Endodermal cell (in vitro differentiated cells): ENCODE data around the gene CTDSP1. TPM values are rescaled to one million over a fixed set of nuclear protein-coding genes. Genes with fewer than 3 reads are reported as not detected.

Experiments used
- DNase-seq: peaks from one replicate; pipeline ENCODE4 v3.0.0-alpha.2; 2017
- H3K27ac ChIP-seq: 2 replicates; pipeline ENCODE4 v1.5.1; 2013; ENCODE audit warnings: mild to moderate bottlenecking, low read depth, low read length, moderate library complexity
- H3K27me3 ChIP-seq: 2 replicates; pipeline ENCODE4 v1.6.1; 2013; ENCODE audit warnings: mild to moderate bottlenecking, low read length, moderate library complexity; ENCODE audit not compliant: insufficient read depth, control insufficient read depth, poor library complexity, severe bottlenecking
- H3K36me3 ChIP-seq: 2 replicates; pipeline ENCODE4 v1.7.0; 2013; ENCODE audit warnings: mild to moderate bottlenecking, low read length, moderate library complexity; ENCODE audit not compliant: control insufficient read depth, insufficient read depth
- H3K4me1 ChIP-seq: one replicate; pipeline ENCODE4 v1.7.0; 2013; ENCODE audit warnings: low read length; ENCODE audit not compliant: control insufficient read depth, insufficient read depth
- H3K4me3 ChIP-seq: 2 replicates; pipeline ENCODE4 v1.5.1; 2013; ENCODE audit warnings: mild to moderate bottlenecking, low read length, moderate library complexity
- H3K9ac ChIP-seq: 2 replicates; pipeline ENCODE4 v1.6.1; 2013; ENCODE audit warnings: mild to moderate bottlenecking, low read length, moderate library complexity; ENCODE audit not compliant: poor library complexity, severe bottlenecking; ENCODE audit errors: extremely low read depth
- H3K9me3 ChIP-seq: 2 replicates; pipeline ENCODE4 v1.6.1; 2013; ENCODE audit warnings: mild to moderate bottlenecking, low read length, moderate library complexity; ENCODE audit not compliant: control insufficient read depth
- H3K27ac Mint-ChIP-seq: 2 replicates; pipeline ENCODE4 v1.8.0; 2020; ENCODE audit warnings: mixed read lengths
- H3K27me3 Mint-ChIP-seq: 2 replicates; pipeline ENCODE4 v1.8.0; 2021; ENCODE audit warnings: mild to moderate bottlenecking, mixed read lengths; ENCODE audit not compliant: insufficient read depth
- H3K36me3 Mint-ChIP-seq: 2 replicates; pipeline ENCODE4 v1.8.0; 2020; ENCODE audit warnings: low read depth, mixed read lengths
- H3K4me1 Mint-ChIP-seq: 2 replicates; pipeline ENCODE4 v1.8.0; 2020; ENCODE audit warnings: mixed read lengths
- H3K4me3 Mint-ChIP-seq: 2 replicates; pipeline ENCODE4 v1.8.0; 2020; ENCODE audit warnings: mild to moderate bottlenecking, moderate library complexity, mixed read lengths
- H3K9me3 Mint-ChIP-seq: 2 replicates; pipeline ENCODE4 v1.8.0; 2020; ENCODE audit warnings: mild to moderate bottlenecking, mixed read lengths
- CTCF ChIP-seq: fragments of 200-600 bp; sonication (generic); conservative IDR thresholded peaks from 2 replicates; pipeline ENCODE4 v1.5.0; 2021; ENCODE audit warnings: antibody characterized with exemption, mild to moderate bottlenecking
- WGBS, 2 experiments: methylation state at CpG; one replicate each; pipeline versions ENCODE4 v1.1.5 to v1.1.7; 2013; ENCODE audit warnings: missing lambda C conversion rate in 2 of 2, mixed read lengths in 1 of 2; ENCODE audit not compliant: insufficient coverage in 1 of 2, insufficient read length in 1 of 2; 5-methylcytosine and 5-hydroxymethylcytosine counted together
- long read RNA-seq, 4 experiments: library from polyadenylated mRNA in 2 of 4; library from RNA in 1 of 4; library from capped mRNA in 1 of 4; stranded (forward) in 3 of 4; unstranded in 1 of 4; transcript quantifications; one replicate each; pipeline ENCODE4 v2.0.0, GENCODE V29; 2020 to 2021; ENCODE audit warnings: inconsistent platforms in 1 of 4
- polyA plus RNA-seq, 2 experiments: library from polyadenylated mRNA; stranded (reverse); fragments of 50-300 nt; gene quantifications; one replicate each; pipeline ENCODE4 v1.2.3, GENCODE V29; 2013
- total RNA-seq, 2 donors: library from RNA; stranded (reverse); fragmentation: NEBNext Ultra II Directional in 1 of 2; extraction: Animal tissue kit (Norgen Biotek cat#: 25700) in 1 of 2; gene quantifications; 2 replicates in 1 of 2; 3 replicates in 1 of 2; pipeline ENCODE4 v1.2.1, GENCODE V29; 2021

The CTDSP1 gene
- total RNA-seq: 100 to 1,000 TPM in 1 of 2 donors, 10 to 100 TPM in 1; 66.8 to 123 TPM
- polyA plus RNA-seq (2013, experiment 1 of 2): 44.8 TPM
- 37.9 TPM for polyA plus RNA-seq (2013, experiment 2 of 2)
- long read RNA-seq, experiment 1, transcript CTDSP1-201 (7 exons, 2,638 nt): major isoform, 6 of 37 reads
- long read RNA-seq, experiment 1, partial matches to known transcripts: 7 of 37 reads
- long read RNA-seq, experiment 1, other reads (novel, unspliced or antisense): 23 of 37 reads
- long read RNA-seq, experiment 2, partial matches to known transcripts: 6 of 19 reads
- long read RNA-seq, experiment 2, other reads (novel, unspliced or antisense): 12 of 19 reads
- long read RNA-seq, experiment 3, transcript CTDSP1-210 (7 exons, 786 nt): major isoform, 10 of 89 reads
- long read RNA-seq, experiment 3, partial matches to known transcripts: 18 of 89 reads
- long read RNA-seq, experiment 3, other reads (novel, unspliced or antisense): 55 of 89 reads
- long read RNA-seq, experiment 4, partial matches to known transcripts: 8 of 9 reads
- long read RNA-seq, experiment 4, other reads (novel, unspliced or antisense): 1 of 9 reads

GRCh38 chr2:218399391-218400166, at the start of gene CTDSP1:
CTDSP1 (plus strand) TSS chr2:218399868; CDS start chr2:218400091, 223 bp downstream.
- Mint-ChIP-seq H3K4me1 (peaks cover 19% of the 10 kb centered on the region), H3K9me3 (no peaks in the 10 kb centered on the region), H3K27ac (peak within 1 kb of the TSS; percentile 97), H3K36me3 (peaks cover 19% of the 10 kb centered on the region), H3K27me3 (peaks cover 18% of the 10 kb centered on the region), H3K4me3 (peak within 1 kb of the TSS; percentile 88)
- DNase-seq: peak; percentile 99
- TF ChIP-seq CTCF: no peak
- peak within 1 kb of the TSS; percentile 82 for H3K9ac ChIP-seq
- 0% methylated on average over 31 to 73 of the region's 78 CpGs for WGBS, 2 experiments
- H3K4me1 ChIP-seq: no peaks in the 10 kb centered on the region
- no peaks in the 10 kb centered on the region for H3K9me3 ChIP-seq
- H3K36me3 ChIP-seq: peaks cover 31% of the 10 kb centered on the region
- no peak within 1 kb of the TSS for H3K27ac ChIP-seq
- H3K27me3 ChIP-seq: no peaks in the 10 kb centered on the region
- peak within 1 kb of the TSS; percentile 94 for H3K4me3 ChIP-seq

GRCh38 chr2:218354045-218354444, 45.6 kb upstream of the CTDSP1 start:
- Mint-ChIP-seq H3K36me3 (no peaks in the 10 kb centered on the region), H3K27me3 (peaks cover 2% of the 10 kb centered on the region), H3K4me1 (peaks cover 14% of the 10 kb centered on the region), H3K27ac (no peak overlapping the region), H3K4me3 (no peak overlapping the region), H3K9me3 (peaks cover 21% of the 10 kb centered on the region)
- H3K9me3 ChIP-seq: peaks cover 14% of the 10 kb centered on the region
- no peaks in the 10 kb centered on the region for H3K27me3 ChIP-seq
- WGBS, 2 experiments: 94 to 95% methylated on average over 13 to 14 of the region's 14 CpGs
- peaks cover 6% of the 10 kb centered on the region for H3K4me1 ChIP-seq
- H3K9ac ChIP-seq: no peak overlapping the region
- no peaks in the 10 kb centered on the region for H3K36me3 ChIP-seq
- H3K27ac ChIP-seq: no peak overlapping the region
- H3K4me3 ChIP-seq: no peak overlapping the region
- TF ChIP-seq CTCF: no peak
- DNase-seq: no peak

- TF ChIP-seq CTCF: no peak
- Histone ChIP-seq H3K9me3 (peaks cover 14% of the 10 kb centered on the region), H3K4me3 (no peak overlapping the region), H3K4me1 (peaks cover 6% of the 10 kb centered on the region), H3K27me3 (no peaks in the 10 kb centered on the region), H3K27ac (no peak overlapping the region), H3K36me3 (no peaks in the 10 kb centered on the region), H3K9ac (no peak overlapping the region)
- Mint-ChIP-seq H3K9me3 (peaks cover 13% of the 10 kb centered on the region), H3K36me3 (no peaks in the 10 kb centered on the region), H3K4me1 (peaks cover 14% of the 10 kb centered on the region), H3K27ac (no peak overlapping the region), H3K4me3 (no peak overlapping the region), H3K27me3 (no peaks in the 10 kb centered on the region)
- no peak for DNase-seq
- WGBS, 2 experiments: 94 to 98% methylated on average over 11 to 19 of the region's 20 CpGs
Measured at GRCh38 chr2:218354850-218355443, 44.7 kb upstream of the CTDSP1 start.
